ENCODE data around the gene CD200R1.
A peak's percentile ranks its signal among the peaks of the same experiment; 100 is the strongest.

The CD200R1 gene

GRCh38 chr3:112990672-112991602 is 16.0 kb upstream of the CD200R1 start, which contains the start of gene GTPBP8:
Gene GTPBP8, plus strand, starts transcription at chr3:112990984. Its CDS starts 16 bp downstream, at chr3:112991000.
- peak; percentile 2 for TF ChIP-seq CTCF (IDR thresholded peaks at IDR 0.05; ENCODE audit: low read depth, low read length)
- H3K4me3 ChIP-seq (replicated peaks in 1 of 2; ENCODE audit: low read depth in 2 of 2, low read length in 2 of 2), result peak within 1 kb of the TSS; percentile 87 to 97
- peak; percentile 90 to 91 for DNase-seq (ENCODE audit: low read depth in 2 of 2)

DNA sequence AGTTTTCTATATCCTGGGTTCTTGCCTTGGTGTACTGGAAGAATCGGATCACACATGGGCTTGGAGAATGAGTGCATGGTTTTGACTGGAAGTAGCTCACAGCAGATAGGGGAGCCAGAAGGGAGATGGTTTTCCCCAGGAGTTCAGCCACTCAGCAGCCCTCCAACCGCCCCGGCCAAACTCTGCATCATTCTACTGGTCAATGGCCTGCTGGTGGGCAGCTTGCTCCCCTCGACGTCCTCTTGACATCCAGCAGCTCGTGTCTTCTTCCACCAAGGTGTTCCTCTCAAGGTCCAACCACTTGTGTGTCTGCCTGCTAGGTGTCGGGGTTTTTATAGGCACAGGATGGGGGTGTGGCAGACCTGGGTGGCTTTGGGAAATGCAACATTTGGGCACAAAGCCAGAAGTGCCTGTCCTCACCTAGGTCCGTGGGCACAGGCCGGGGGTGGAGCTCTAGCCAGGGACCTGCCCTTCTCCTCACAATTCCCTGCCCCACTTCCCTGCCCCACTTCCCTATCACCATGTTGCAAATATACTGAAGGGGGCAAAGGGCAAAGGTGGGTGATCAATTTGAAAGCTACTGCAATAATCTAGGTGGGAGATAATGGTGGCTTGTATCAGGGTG is 12.9 kb upstream of the CD200R1 start:
- no peak for TF ChIP-seq CTCF (IDR thresholded peaks at IDR 0.05; ENCODE audit: low read depth, low read length)
- H3K4me3 ChIP-seq (replicated peaks in 1 of 2; ENCODE audit: low read depth in 2 of 2, low read length in 2 of 2), result no peak overlapping the region
- no peak for DNase-seq (ENCODE audit: low read depth in 2 of 2)

- DNase-seq (ENCODE audit: low read depth in 2 of 2), result peak; percentile 9 to 39
Observed at GRCh38 chr3:112984485-112984884, 9.6 kb upstream of the CD200R1 start.

DNA sequence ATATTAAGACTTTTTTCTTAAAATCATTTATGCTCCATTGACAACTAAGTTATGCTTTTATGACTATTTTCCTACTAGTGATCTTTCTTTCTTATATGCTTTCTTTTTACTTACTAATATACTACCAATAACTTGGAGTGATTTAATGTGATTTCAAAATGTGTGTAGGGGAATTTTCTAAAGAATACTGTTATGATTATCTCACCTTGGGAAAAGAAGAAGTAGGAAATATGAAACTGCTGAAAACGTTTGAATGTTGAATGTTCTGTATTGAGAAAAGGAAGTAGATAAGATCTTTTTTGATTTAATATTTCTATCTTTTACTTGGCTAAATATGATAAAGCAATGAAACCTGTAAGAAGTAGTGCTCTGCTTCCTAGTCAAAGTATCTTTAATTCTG is 7.8 kb upstream of the CD200R1 start:
- TF ChIP-seq CTCF (IDR thresholded peaks at IDR 0.05; ENCODE audit: low read depth, low read length), result no peak
- DNase-seq (ENCODE audit: low read depth in 2 of 2), result no peak
- no peak overlapping the region for H3K4me3 ChIP-seq (replicated peaks in 1 of 2; ENCODE audit: low read depth in 2 of 2, low read length in 2 of 2)

More at GRCh38 chr3:112984485-112984884, 9.6 kb upstream of the CD200R1 start:
- H3K4me3 ChIP-seq (replicated peaks in 1 of 2; ENCODE audit: low read depth in 2 of 2, low read length in 2 of 2), result no peak overlapping the region
- TF ChIP-seq CTCF (IDR thresholded peaks at IDR 0.05; ENCODE audit: low read depth, low read length), result no peak

GRCh38 chr3:112980080-112980479 is 5.2 kb upstream of the CD200R1 start:
- DNase-seq (ENCODE audit: low read depth in 2 of 2), result no peak
- H3K4me3 ChIP-seq (replicated peaks in 1 of 2; ENCODE audit: low read depth in 2 of 2, low read length in 2 of 2), result no peak overlapping the region
- no peak for TF ChIP-seq CTCF (IDR thresholded peaks at IDR 0.05; ENCODE audit: low read depth, low read length)

GRCh38 chr3:112979244-112979832 is 4.4 kb upstream of the CD200R1 start:
- TF ChIP-seq CTCF (IDR thresholded peaks at IDR 0.05; ENCODE audit: low read depth, low read length), result peak; percentile 48
- H3K4me3 ChIP-seq (replicated peaks in 1 of 2; ENCODE audit: low read depth in 2 of 2, low read length in 2 of 2), result no peak overlapping the region
- DNase-seq (ENCODE audit: low read depth in 2 of 2), result peak; percentile 59 to 60

Data from cardiac fibroblast (primary cell).